Midbrain (tissue), 1 donor: ENCODE results near the gene PCID2.

Source experiments
- DNase-seq: peaks from one replicate; lab custom pipeline; 2025; lab: John Stamatoyannopoulos, UW

Gene PCID2

GRCh38 chr13:113187263-113187669, 21.2 kb downstream of the PCID2 start:
- DNase-seq, result peak; percentile 23

- DNase-seq, result no peak
These were observed 22.2 kb downstream of the PCID2 start for GRCh38 chr13:113186061-113186900.

- DNase-seq, result no peak
These were observed 23.7 kb downstream of the PCID2 start for GRCh38 chr13:113184568-113185440.

- DNase-seq, result no peak
These were observed 24.9 kb downstream of the PCID2 start for GRCh38 chr13:113183450-113184129.

DNA sequence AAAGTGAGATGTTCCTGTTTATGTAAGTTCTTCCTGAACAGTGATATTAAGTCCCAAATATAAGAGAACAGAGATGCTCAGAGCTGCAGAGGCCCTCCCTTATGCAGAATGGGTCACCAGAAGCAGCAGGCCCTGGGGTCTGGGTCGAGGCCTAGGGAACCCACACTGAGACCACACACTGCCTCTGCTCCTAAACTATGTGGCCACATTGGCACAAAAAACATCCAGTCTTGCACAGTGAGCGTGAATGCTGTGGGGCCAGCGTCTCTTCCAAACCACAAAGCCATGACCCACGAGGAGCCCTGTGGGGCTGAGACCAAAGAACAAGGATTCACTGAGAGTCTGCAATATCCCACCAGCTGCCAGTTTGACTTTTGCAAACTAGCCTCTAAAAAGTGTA, 26.4 kb downstream of the PCID2 start:
- no peak for DNase-seq

- no peak for DNase-seq
These were observed 28.9 kb downstream of the PCID2 start for GRCh38 chr13:113179374-113180230.

DNA sequence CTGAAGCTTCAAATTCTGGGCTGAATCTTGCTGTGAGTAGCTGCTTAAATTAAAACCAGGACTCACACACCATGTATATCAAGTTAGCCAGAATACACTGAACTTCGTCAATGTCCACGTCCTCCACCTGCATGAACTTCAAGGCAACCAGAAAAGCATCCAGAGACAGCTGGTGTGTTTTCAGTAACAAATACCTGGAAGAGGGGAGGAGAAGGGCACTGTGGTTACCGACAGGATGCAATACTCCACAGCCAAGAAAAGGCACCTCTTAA, 29.6 kb downstream of the PCID2 start:
- no peak for DNase-seq

- no peak for DNase-seq
These were observed 30.2 kb downstream of the PCID2 start for GRCh38 chr13:113178070-113178895.

DNA sequence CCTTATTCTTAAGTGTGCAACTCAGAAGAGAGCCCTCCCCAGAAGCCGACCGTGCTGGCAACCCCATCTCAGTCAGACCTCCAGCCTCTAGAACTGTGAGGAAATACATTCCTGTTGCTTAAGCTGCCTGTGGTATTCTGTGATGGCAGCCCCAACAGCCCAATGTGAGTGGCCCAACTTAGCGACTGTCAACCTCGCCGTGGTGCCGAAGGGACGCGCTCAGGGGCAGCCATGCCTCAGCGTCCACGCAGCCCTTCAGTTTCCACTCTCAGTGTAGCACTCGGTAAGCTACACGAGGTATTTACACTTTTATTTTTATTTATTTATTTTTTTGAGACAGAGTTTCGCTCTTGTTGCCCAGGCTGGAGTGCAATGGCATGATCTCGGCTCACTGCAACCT, 31.6 kb downstream of the PCID2 start:
- DNase-seq, result no peak

DNA sequence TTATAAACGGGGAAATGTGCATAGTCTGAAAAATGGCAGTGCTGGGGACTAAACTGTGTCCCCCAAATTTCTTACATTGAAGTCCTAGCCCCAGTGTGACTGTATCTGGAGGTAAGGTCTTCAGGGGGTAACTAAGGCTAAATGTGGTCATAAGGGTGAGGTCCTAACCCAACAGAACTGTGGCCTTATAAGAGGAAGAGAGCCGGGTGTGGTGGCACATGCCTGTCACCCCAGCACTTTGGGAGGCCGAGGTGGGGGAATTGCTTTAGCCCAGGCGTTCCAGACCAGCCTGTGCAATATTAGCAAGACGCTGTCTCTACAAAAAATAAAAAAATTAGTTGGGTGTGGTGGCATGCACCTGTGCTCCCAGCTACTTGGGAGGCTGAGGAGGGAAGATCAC, 32.2 kb downstream of the PCID2 start:
- DNase-seq, result no peak

DNA sequence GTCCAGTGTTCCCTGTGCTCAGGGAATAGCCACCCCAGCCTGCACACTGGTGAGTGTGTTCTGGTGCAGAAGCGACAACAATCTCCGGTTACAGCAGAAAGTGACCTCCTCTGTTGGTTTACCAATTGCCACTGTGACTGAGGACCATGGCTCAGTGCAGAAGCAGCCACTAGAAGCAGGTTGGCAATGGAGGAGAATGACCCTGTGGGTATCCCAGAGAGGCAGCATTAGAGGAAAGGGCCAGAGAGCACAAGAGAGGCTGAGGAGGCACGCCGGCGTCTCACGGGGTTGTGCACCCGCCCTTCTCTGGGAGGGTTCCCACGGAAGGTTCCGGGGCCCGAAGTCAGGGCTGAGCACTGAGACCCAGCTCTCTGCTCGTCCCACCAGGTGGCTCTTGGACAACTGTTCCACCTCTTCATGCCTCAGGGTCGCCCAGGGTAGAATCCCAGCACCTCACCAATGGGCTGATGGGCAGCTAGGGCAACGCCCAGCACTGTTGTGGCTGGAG, 36.0 kb downstream of the PCID2 start:
- no peak for DNase-seq

- DNase-seq, result no peak
These were observed 37.0 kb downstream of the PCID2 start for GRCh38 chr13:113171250-113172125.

- no peak for DNase-seq
These were observed 38.0 kb downstream of the PCID2 start for GRCh38 chr13:113170511-113170910.

DNA sequence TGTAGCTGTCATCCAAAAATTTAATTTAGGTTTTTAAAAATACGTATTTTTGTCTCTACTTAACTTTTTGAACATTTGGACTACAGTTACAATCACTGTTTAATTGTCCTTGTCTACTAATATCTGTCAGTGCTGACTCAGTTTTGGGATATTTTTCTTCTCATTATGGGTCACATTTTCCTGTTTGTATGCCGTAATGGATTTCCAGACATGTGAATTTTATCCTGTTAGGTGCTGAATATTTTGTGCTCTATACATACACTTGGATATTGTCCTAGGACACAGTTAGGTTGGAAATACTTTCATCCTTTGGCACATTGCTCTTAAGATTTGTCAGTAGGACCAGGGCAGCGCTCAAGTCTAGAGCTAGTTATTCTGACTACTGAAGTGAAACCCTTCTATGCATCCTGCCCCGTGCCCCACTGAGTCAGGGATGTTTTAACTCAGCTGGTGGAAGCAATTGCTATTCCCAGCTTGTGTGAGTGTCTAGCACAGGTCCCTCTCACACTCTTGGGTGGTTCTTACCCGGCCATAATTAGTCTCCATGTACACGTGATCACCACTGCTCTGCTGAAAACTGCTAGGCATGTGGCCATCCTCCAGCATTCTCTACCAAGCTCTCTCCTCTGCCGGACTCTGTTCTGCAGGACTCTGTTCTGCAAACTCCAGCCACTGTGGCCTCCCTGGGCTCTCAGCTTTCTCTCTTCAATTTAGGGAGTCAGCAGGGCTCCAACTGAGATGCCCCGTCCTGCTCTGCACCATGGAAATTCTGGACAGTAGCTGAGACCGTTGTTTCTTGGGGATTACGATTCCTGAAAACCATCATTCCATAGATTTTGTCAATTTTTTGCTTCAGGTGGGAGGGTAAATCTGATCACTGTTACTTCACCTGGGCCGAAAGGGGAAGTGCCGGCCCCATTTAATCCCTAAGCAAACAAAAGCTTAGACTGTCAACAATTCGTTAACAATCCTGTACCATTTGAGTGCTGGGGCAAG, 38.9 kb downstream of the PCID2 start:
- no peak for DNase-seq

GRCh38 chr13:113168211-113168610, 40.3 kb downstream of the PCID2 start:
- no peak for DNase-seq

DNA sequence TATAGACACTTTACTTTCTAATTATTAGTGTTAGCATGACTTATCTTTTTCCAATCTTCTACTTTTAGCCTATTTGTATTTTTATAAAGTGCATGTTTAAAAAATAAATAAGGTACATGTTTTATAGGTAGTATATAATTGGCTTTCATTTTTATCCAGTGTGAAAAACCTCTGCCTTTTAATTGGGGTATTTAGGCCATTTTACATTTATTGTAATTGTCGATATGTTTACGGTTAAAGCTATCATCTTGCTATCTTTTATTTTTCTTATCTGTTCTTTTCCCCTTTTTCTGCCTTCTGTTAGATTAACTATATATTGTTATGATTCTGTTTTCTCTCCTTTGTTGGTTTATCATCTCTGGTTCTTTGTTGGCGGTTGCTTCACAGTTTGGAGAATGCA, 40.9 kb downstream of the PCID2 start:
- no peak for DNase-seq

- no peak for DNase-seq
These were observed 41.3 kb downstream of the PCID2 start for GRCh38 chr13:113167155-113167554.

- DNase-seq, result no peak
These were observed 41.8 kb downstream of the PCID2 start for GRCh38 chr13:113166681-113167080.
